Measurements from ENCODE around the gene SERPINA3. TPM values are rescaled to one million over a fixed set of nuclear protein-coding genes. Genes with fewer than 3 reads are reported as not detected.
A peak's percentile ranks its signal among the peaks of the same experiment; 100 is the strongest.

Gene SERPINA3
- total RNA-seq, 1 experiment from 2014 or later = not detected

GRCh38 chr14:94600148-94600545 lies 12.0 kb upstream of the SERPINA3 start:
- intact Hi-C loops (cut with micrococcal nuclease; ENCODE audit: unreplicated experiment) = no loop called here
- no peak for DNase-seq
- H3K27me3 ChIP-seq (ENCODE audit: insufficient read depth, low read depth) = no peaks in the 10 kb centered on the region
- no peaks in the 10 kb centered on the region; the same call in 1 of the 2 replicates for H3K4me1 ChIP-seq (replicated peaks; ENCODE audit: insufficient read depth)
- H3F3A ChIP-seq (ENCODE audit: insufficient read depth, low read depth) = no peaks in the 10 kb centered on the region
- H4K20me1 ChIP-seq (ENCODE audit: insufficient read depth) = no peaks in the 10 kb centered on the region
- H3K9me3 ChIP-seq (ENCODE audit: insufficient read depth, low read depth) = no peaks in the 10 kb centered on the region
- no peak overlapping the region for H3K4me3 ChIP-seq
- CTCF ChIA-PET = no interaction called here
- H3K4me2 ChIP-seq = no peak overlapping the region
- H2AFZ ChIP-seq = no peak overlapping the region
- BruUV-seq (replicated peaks) = no TSS peak
- H3K27ac ChIP-seq = peak overlapping the region; percentile 69
- POLR2A ChIA-PET (ENCODE audit: unreplicated experiment) = no interaction called here
- no peak for TF ChIP-seq CTCF (conservative IDR thresholded peaks at IDR 0.05)
- TF ChIP-seq EZH2 (IDR thresholded peaks at IDR 0.05; ENCODE audit: low read depth) = no peak
- H3K36me3 ChIP-seq (ENCODE audit: low read depth) = no peaks in the 10 kb centered on the region
- no peaks in the 10 kb centered on the region for H3K79me2 ChIP-seq (ENCODE audit: low read depth)
- H3K9me2 ChIP-seq (ENCODE audit: insufficient read depth) = no peaks in the 10 kb centered on the region

GRCh38 chr14:94601884-94602391 lies 10.3 kb upstream of the SERPINA3 start:
- intact Hi-C loops (cut with micrococcal nuclease; ENCODE audit: unreplicated experiment) = no loop called here
- Histone ChIP-seq H3K9me3 (ENCODE audit: insufficient read depth, low read depth) (no peaks in the 10 kb centered on the region), H3K9me2 (ENCODE audit: insufficient read depth) (no peaks in the 10 kb centered on the region), H3K4me1 (replicated peaks; ENCODE audit: insufficient read depth) (no peaks in the 10 kb centered on the region; the same call in 1 of the 2 replicates), H3K4me3 (no peak overlapping the region), H3K4me2 (no peak overlapping the region), H3K36me3 (ENCODE audit: low read depth) (no peaks in the 10 kb centered on the region), H3K79me2 (ENCODE audit: low read depth) (no peaks in the 10 kb centered on the region), H3K27me3 (ENCODE audit: insufficient read depth, low read depth) (no peaks in the 10 kb centered on the region), H4K20me1 (ENCODE audit: insufficient read depth) (no peaks in the 10 kb centered on the region), H2AFZ (no peak overlapping the region), H3F3A (ENCODE audit: insufficient read depth, low read depth) (no peaks in the 10 kb centered on the region), H3K27ac (no peak overlapping the region)
- ChIA-PET POLR2A (ENCODE audit: unreplicated experiment) (no interaction called here), CTCF (no interaction called here)
- no TSS peak for BruUV-seq (replicated peaks)
- no peak for DNase-seq
- TF ChIP-seq EZH2 (IDR thresholded peaks at IDR 0.05; ENCODE audit: low read depth) (no peak), CTCF (conservative IDR thresholded peaks at IDR 0.05) (no peak)

- no peak overlapping the region for H2AFZ ChIP-seq
- TF ChIP-seq CTCF (conservative IDR thresholded peaks at IDR 0.05) (no peak), EZH2 (IDR thresholded peaks at IDR 0.05; ENCODE audit: low read depth) (no peak)
- H3F3A ChIP-seq (ENCODE audit: insufficient read depth, low read depth) = no peaks in the 10 kb centered on the region
- H3K4me1 ChIP-seq (replicated peaks; ENCODE audit: insufficient read depth) = no peaks in the 10 kb centered on the region; the same call in 1 of the 2 replicates
- no peaks in the 10 kb centered on the region for H3K9me2 ChIP-seq (ENCODE audit: insufficient read depth)
- CTCF ChIA-PET = no interaction called here
- no peak for DNase-seq
- H3K79me2 ChIP-seq (ENCODE audit: low read depth) = no peaks in the 10 kb centered on the region
- H3K4me2 ChIP-seq = no peak overlapping the region
- POLR2A ChIA-PET (ENCODE audit: unreplicated experiment) = no interaction called here
- intact Hi-C loops (cut with micrococcal nuclease; ENCODE audit: unreplicated experiment) = no loop called here
- no peaks in the 10 kb centered on the region for H3K36me3 ChIP-seq (ENCODE audit: low read depth)
- no peaks in the 10 kb centered on the region for H3K27me3 ChIP-seq (ENCODE audit: insufficient read depth, low read depth)
- no peak overlapping the region for H3K27ac ChIP-seq
- no peak overlapping the region for H3K4me3 ChIP-seq
- no peaks in the 10 kb centered on the region for H4K20me1 ChIP-seq (ENCODE audit: insufficient read depth)
- H3K9me3 ChIP-seq (ENCODE audit: insufficient read depth, low read depth) = no peaks in the 10 kb centered on the region
- BruUV-seq (replicated peaks) = no TSS peak
These were observed 9.5 kb upstream of the SERPINA3 start for GRCh38 chr14:94602722-94603121.
